ENCODE results near the gene ANXA5. TPM values are rescaled to one million over a fixed set of nuclear protein-coding genes. Genes with fewer than 3 reads are reported as not detected.

Gene ANXA5
- total RNA-seq, 1 experiment from 2014 or later: 222 TPM

DNA sequence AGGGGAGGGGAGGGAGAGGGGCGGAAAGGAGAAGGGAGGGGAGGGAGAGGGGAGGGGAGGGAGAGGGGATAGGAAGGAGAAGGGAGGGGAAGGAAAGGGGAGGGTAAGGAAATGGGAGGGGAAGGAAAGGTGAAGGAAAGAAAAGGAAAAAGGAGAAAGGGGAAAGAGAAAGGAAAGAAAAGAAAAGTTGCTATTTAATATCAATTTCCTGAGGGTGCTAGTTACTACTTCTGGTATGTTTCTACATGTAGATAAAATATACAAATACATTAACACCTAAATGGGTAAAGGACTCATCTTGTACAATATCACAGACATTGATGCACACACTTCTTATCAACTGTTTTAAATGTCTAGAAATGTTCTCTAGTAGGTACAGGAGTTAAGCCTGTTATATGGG lies 22.6 kb downstream of the ANXA5 start:
- POLR2A ChIA-PET: no interaction called here
- no peak overlapping the region for H3K4me3 ChIP-seq (ENCODE audit: low read depth in 2 of 2, low read length in 2 of 2)
- peaks cover 39% of the 10 kb centered on the region for H3K36me3 ChIP-seq (ENCODE audit: control insufficient read depth, insufficient read depth, low read length)
- TF ChIP-seq TCF7L2 (IDR thresholded peaks at IDR 0.05; ENCODE audit: low read depth, low read length): no peak
- TF ChIP-seq SIN3A (IDR thresholded peaks at IDR 0.05; ENCODE audit: borderline replicate concordance, insufficient read depth, low read depth, low read length): no peak
- TF ChIP-seq CTCF (IDR thresholded peaks at IDR 0.05): no peak
- TF ChIP-seq REST (IDR thresholded peaks at IDR 0.05; ENCODE audit: insufficient read depth in 1 of 2, low read depth in 2 of 2, low read length in 1 of 2): no peak
- H3K4me1 ChIP-seq (ENCODE audit: control insufficient read depth, insufficient read depth, low read length): no peaks in the 10 kb centered on the region
- no peak for ATAC-seq
- no TSS peak for BruUV-seq (replicated peaks)
- intact Hi-C loops (cut with micrococcal nuclease; ENCODE audit: unreplicated experiment) (no loop called here), in situ Hi-C loops (cut with HindIII; ENCODE audit: low pct_unique_long_range_greater_than_20kb, low sequenced_read_pairs) (no loop called here)
- CTCF ChIA-PET: no interaction called here
- DNase-seq (ENCODE audit: low read depth, low spot score): no peak
- no peak overlapping the region for H3K27ac ChIP-seq (ENCODE audit: low read length)
- no peaks in the 10 kb centered on the region for H3K9me3 ChIP-seq (ENCODE audit: control insufficient read depth, insufficient read depth, low read depth, low read length)
- H3K27me3 ChIP-seq (ENCODE audit: control insufficient read depth, insufficient read depth, low read length): no peaks in the 10 kb centered on the region

- Histone ChIP-seq H3K9me3 (ENCODE audit: control insufficient read depth, insufficient read depth, low read depth, low read length) (no peaks in the 10 kb centered on the region), H3K4me1 (ENCODE audit: control insufficient read depth, insufficient read depth, low read length) (no peaks in the 10 kb centered on the region), H3K27me3 (ENCODE audit: control insufficient read depth, insufficient read depth, low read length) (no peaks in the 10 kb centered on the region), H3K4me3 (ENCODE audit: low read depth in 2 of 2, low read length in 2 of 2) (no peak overlapping the region), H3K27ac (ENCODE audit: low read length) (no peak overlapping the region), H3K36me3 (ENCODE audit: control insufficient read depth, insufficient read depth, low read length) (peaks cover 44% of the 10 kb centered on the region)
- TF ChIP-seq TCF7L2 (IDR thresholded peaks at IDR 0.05; ENCODE audit: low read depth, low read length): no peak
- no peak for TF ChIP-seq CTCF (IDR thresholded peaks at IDR 0.05)
- no peak for TF ChIP-seq SIN3A (IDR thresholded peaks at IDR 0.05; ENCODE audit: borderline replicate concordance, insufficient read depth, low read depth, low read length)
- no peak for TF ChIP-seq REST (IDR thresholded peaks at IDR 0.05; ENCODE audit: insufficient read depth in 1 of 2, low read depth in 2 of 2, low read length in 1 of 2)
- no peak for TF ChIP-seq POLR2AphosphoS5 (IDR thresholded peaks at IDR 0.05; ENCODE audit: low read depth, low read length)
- BruUV-seq (replicated peaks): no TSS peak
- CTCF ChIA-PET: no interaction called here
- in situ Hi-C loops (cut with HindIII; ENCODE audit: low pct_unique_long_range_greater_than_20kb, low sequenced_read_pairs): no loop called here
- POLR2A ChIA-PET: interaction anchor here (0.6 kb wide), 3 partner anchors 26 to 1006 kb away, joined by 3 to 6 read pairs (median 4); no protein-coding TSS in a partner anchor
- DNase-seq (ENCODE audit: low read depth, low spot score): no peak
- intact Hi-C loops (cut with micrococcal nuclease; ENCODE audit: unreplicated experiment): loop anchor here (5.0 kb wide), 1 partner anchor 58 kb away; no protein-coding TSS in a partner anchor
- no peak for ATAC-seq
These were observed 27.6 kb downstream of the ANXA5 start for GRCh38 chr4:121669163-121669550.
